DOHH2 (cell line): ENCODE measurements around the gene DQX1.

Experiments used
- H3F3A ChIP-seq: fragments of 200-600 bp; sonication (generic), shearing (Covaris generic); 2 replicates; pipeline ENCODE4 v1.6.0; 2016; ENCODE audit warnings: antibody characterized with exemption, mild to moderate bottlenecking; ENCODE audit not compliant: control insufficient read depth, insufficient read depth
- H3K27ac ChIP-seq: fragments of 200-600 bp; sonication (generic); 2 replicates; pipeline ENCODE4 v1.5.1; 2014; ENCODE audit warnings: low read depth, mild to moderate bottlenecking, low read length, moderate library complexity
- H3K27me3 ChIP-seq: fragments of 200-600 bp; sonication (generic); 2 replicates; pipeline ENCODE4 v1.6.1; 2014; ENCODE audit warnings: mild to moderate bottlenecking, low read length, mixed read lengths; ENCODE audit not compliant: control insufficient read depth
- H3K36me3 ChIP-seq: fragments of 200-600 bp; sonication (generic); 2 replicates; pipeline ENCODE4 v1.6.1; 2014; ENCODE audit warnings: mild to moderate bottlenecking, low read length, moderate library complexity, mixed read lengths; ENCODE audit not compliant: control insufficient read depth
- H3K4me1 ChIP-seq: fragments of 200-600 bp; sonication (generic); 2 replicates; pipeline ENCODE4 v1.6.1; 2014; ENCODE audit warnings: mild to moderate bottlenecking, low read length, mixed read lengths; ENCODE audit not compliant: control insufficient read depth
- H3K4me2 ChIP-seq: fragments of 200-600 bp; sonication (generic); 2 replicates; pipeline ENCODE4 v1.6.0; 2014; ENCODE audit warnings: mild to moderate bottlenecking, low read length, moderate library complexity
- H3K4me3 ChIP-seq: fragments of 200-600 bp; sonication (generic); 2 replicates; pipeline ENCODE4 v1.5.1; 2014; ENCODE audit warnings: mild to moderate bottlenecking, low read length, mixed read lengths
- H3K79me2 ChIP-seq: fragments of 200-600 bp; sonication (generic); 2 replicates; pipeline ENCODE4 v1.6.1; 2014; ENCODE audit warnings: mild to moderate bottlenecking, low read length, mixed read lengths; ENCODE audit not compliant: control insufficient read depth
- H3K9me2 ChIP-seq: fragments of 200-600 bp; sonication (generic); replicated peaks from 2 replicates; pipeline ENCODE4 v1.6.1; 2014; ENCODE audit warnings: mild to moderate bottlenecking, low read length, mixed read lengths; ENCODE audit not compliant: control insufficient read depth
- H3K9me3 ChIP-seq: fragments of 200-600 bp; sonication (generic); 2 replicates; pipeline ENCODE4 v1.6.1; 2014; ENCODE audit warnings: antibody characterized with exemption, low read length, mixed read lengths; ENCODE audit not compliant: control insufficient read depth, insufficient read depth
- H4K20me1 ChIP-seq: fragments of 200-600 bp; sonication (generic); 2 replicates; pipeline ENCODE4 v1.6.0; 2014; ENCODE audit warnings: low read depth, mild to moderate bottlenecking, antibody characterized with exemption, low read length, moderate library complexity; ENCODE audit not compliant: control insufficient read depth, insufficient read depth
- EZH2phosphoT487 ChIP-seq: fragments of 200-600 bp; sonication (generic); IDR thresholded peaks from 2 replicates; pipeline ENCODE4 v1.6.1; 2017; ENCODE audit warnings: borderline replicate concordance, mild to moderate bottlenecking, antibody characterized with exemption, low read length, moderate library complexity, mixed read lengths
- TF ChIP-seq, protein P1 (sequence below): fragments of 200-600 bp; sonication (generic); IDR thresholded peaks from one replicate; pipeline ENCODE4 v1.5.1; 2014; ENCODE audit warnings: antibody characterized with exemption, mild to moderate bottlenecking, low read depth, low read length; ENCODE audit not compliant: poor library complexity, severe bottlenecking

Gene DQX1

DNA sequence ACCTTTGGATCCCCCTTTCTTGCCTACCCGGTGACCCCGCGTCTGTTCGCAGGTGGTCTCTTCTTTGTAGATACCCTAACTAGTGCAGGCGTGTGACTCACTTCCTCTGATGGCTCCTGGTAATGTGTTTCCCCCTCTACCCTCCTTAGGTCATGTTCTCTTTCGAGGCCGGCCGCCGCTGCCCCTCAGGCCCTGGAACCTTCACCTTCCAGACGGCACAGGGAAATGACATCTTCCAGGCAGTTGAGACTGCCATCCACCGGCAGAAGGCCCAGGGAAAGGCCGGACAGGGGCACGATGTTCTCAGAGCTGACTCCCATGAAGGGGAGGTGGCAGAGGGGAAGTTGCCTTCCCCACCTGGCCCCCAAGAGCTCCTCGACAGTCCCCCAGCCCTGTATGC lies 30.1 kb upstream of the DQX1 start:
- no peak for TF ChIP-seq EZH2phosphoT487
- TF ChIP-seq, protein P1, sequence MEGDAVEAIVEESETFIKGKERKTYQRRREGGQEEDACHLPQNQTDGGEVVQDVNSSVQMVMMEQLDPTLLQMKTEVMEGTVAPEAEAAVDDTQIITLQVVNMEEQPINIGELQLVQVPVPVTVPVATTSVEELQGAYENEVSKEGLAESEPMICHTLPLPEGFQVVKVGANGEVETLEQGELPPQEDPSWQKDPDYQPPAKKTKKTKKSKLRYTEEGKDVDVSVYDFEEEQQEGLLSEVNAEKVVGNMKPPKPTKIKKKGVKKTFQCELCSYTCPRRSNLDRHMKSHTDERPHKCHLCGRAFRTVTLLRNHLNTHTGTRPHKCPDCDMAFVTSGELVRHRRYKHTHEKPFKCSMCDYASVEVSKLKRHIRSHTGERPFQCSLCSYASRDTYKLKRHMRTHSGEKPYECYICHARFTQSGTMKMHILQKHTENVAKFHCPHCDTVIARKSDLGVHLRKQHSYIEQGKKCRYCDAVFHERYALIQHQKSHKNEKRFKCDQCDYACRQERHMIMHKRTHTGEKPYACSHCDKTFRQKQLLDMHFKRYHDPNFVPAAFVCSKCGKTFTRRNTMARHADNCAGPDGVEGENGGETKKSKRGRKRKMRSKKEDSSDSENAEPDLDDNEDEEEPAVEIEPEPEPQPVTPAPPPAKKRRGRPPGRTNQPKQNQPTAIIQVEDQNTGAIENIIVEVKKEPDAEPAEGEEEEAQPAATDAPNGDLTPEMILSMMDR, result no peak
- no peak overlapping the region; the same call in 1 of the 2 replicates for H3K4me3 ChIP-seq
- H3K9me2 ChIP-seq, result no peaks in the 10 kb centered on the region
- H3K4me2 ChIP-seq, result peak overlapping the region; percentile 87; the same call in 1 of the 2 replicates
- H3K27me3 ChIP-seq, result peaks cover 13% of the 10 kb centered on the region
- no peaks in the 10 kb centered on the region for H3K9me3 ChIP-seq
- peaks cover 13% of the 10 kb centered on the region for H3K36me3 ChIP-seq
- no peaks in the 10 kb centered on the region for H3F3A ChIP-seq
- peaks cover 28% of the 10 kb centered on the region for H3K4me1 ChIP-seq
- H3K79me2 ChIP-seq, result peaks cover 17% of the 10 kb centered on the region
- H4K20me1 ChIP-seq, result no peaks in the 10 kb centered on the region; the same call in 1 of the 2 replicates
- H3K27ac ChIP-seq, result no peak overlapping the region

DNA sequence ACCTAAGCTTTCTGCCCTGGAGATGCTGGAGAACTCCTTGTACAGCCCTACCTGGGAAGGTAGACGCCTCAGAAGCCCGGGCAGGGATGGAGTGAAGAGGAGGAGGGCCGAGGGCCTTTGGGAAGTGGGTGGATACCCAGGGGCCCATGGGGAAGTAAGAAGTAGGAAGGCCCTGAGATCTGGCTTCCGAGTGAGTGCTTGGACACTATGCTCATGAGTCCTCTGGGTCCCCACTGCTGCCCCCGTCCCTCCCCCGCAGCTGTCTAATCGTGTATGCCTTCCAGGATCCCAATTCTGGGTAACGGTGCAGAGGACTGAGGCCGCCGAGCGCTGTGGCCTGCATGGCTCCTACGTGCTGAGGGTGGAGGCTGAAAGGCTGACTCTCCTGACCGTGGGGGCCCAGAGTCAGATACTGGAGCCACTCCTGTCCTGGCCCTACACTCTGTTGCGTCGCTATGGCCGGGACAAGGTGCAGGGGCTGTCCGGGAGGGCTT lies 29.6 kb upstream of the DQX1 start:
- Histone ChIP-seq H3K27me3 (peaks cover 12% of the 10 kb centered on the region), H3K36me3 (peaks cover 13% of the 10 kb centered on the region), H3F3A (no peaks in the 10 kb centered on the region), H3K9me3 (no peaks in the 10 kb centered on the region), H3K4me2 (peak overlapping the region; percentile 87), H3K27ac (no peak overlapping the region), H3K79me2 (peaks cover 17% of the 10 kb centered on the region), H3K4me1 (peaks cover 28% of the 10 kb centered on the region), H4K20me1 (no peaks in the 10 kb centered on the region; the same call in 1 of the 2 replicates), H3K4me3 (peak overlapping the region; percentile 91), H3K9me2 (no peaks in the 10 kb centered on the region)
- no peak for TF ChIP-seq EZH2phosphoT487
- TF ChIP-seq, protein P1, result no peak

DNA sequence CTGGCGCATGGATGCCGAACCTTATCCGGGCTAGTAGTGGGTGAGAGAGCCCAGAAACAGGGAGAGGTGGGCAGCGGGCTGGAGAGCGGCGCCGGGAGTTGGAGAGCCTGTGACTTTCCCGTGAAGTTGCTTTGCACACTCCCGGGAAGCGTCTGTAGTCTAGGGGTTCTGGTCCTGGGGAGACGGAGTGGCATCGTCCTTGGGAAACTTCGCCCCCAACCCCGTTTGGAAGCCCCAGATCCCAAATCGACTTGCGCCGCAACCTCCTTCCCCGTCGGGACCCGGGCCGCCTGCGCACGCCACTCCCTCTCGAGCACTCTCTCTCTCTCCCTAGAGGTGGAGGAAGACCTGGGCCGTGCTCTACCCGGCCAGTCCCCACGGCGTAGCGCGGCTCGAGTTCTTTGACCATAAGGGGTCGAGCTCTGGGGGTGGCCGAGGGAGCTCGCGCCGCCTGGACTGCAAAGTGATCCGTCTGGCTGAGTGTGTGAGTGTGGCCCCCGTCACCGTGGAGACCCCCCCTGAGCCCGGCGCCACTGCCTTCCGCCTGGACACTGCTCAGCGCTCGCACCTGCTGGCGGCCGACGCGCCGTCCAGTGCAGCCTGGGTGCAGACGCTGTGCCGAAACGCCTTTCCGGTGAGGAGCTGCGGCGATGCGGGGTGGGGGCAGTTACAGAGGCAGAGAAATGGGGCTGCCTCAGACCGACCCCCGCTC lies 28.9 kb upstream of the DQX1 start:
- peaks cover 13% of the 10 kb centered on the region for H3K36me3 ChIP-seq
- H3K4me1 ChIP-seq, result peaks cover 28% of the 10 kb centered on the region
- TF ChIP-seq, protein P1, result no peak
- no peak for TF ChIP-seq EZH2phosphoT487
- H3K27me3 ChIP-seq, result peaks cover 11% of the 10 kb centered on the region
- H3F3A ChIP-seq, result no peaks in the 10 kb centered on the region
- peak overlapping the region; percentile 87 for H3K4me2 ChIP-seq
- H3K27ac ChIP-seq, result peak overlapping the region; percentile 22; the same call in 1 of the 2 replicates
- peak overlapping the region; percentile 91 for H3K4me3 ChIP-seq
- no peaks in the 10 kb centered on the region; the same call in 1 of the 2 replicates for H4K20me1 ChIP-seq
- H3K79me2 ChIP-seq, result peaks cover 17% of the 10 kb centered on the region
- no peaks in the 10 kb centered on the region for H3K9me3 ChIP-seq
- no peaks in the 10 kb centered on the region for H3K9me2 ChIP-seq
